Measurements from ENCODE around the gene MDGA2. TPM values are rescaled to one million over a fixed set of nuclear protein-coding genes. Genes with fewer than 3 reads are reported as not detected.
"Not testable (repeated sequence)": the region's sequence is repeated elsewhere in the genome, so short reads cannot be mapped to it uniquely, and the experiment has no call there.

MDGA2 gene
- total and polyA plus RNA-seq, 7 experiments from 2014 or later = not detected

DNA sequence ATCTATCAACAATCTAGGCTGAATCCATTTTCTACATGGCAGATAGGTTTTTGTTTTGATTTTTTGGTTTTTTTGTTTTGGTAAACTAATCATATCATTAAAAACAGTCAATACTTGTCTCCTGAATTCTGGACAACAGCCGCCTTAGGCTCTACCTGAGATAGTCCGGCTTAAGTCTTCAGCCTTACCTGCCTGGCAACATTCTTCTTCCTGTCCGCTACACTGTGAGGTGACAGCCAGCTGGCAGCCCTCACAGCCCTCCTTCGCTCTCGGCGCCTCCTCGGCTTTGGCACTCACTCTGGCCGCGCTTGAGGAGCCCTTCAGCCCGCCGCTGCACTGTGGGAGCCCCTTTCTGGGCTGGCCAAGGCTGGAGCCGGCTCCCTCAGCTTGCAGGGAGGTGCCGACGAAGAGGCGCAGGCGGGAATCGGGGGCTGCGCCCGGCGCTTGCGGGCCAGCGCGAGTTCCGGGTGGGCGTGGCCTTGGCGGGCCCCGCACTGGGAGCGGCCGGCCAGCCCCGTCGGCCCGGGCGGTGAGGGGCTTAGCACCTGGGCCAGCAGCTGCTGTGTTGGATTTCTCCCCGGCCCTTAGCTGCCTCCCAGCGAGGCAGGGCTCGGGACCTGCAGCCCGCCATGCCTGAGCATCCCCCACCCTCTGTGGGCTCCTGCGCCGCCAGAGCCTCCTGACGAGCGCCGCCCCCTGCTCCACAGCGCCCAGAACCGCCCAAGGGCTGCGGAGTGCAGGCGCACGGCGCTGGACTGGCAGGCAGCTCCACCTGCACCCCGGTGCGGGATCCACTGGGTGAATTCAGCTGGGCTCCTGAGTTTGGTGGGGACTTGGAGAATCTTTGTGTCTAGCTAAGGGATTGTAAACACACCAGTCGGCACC lies 49.0 kb downstream of the MDGA2 start:
- no peak overlapping the region for H3K4me3 Mint-ChIP-seq
- intact Hi-C loops (cut with micrococcal nuclease) = no loop called here
- Histone ChIP-seq H3K36me3 (ENCODE audit: control insufficient read depth in 2 of 3, insufficient read depth in 3 of 3, low read length in 3 of 3) (no peaks in the 10 kb centered on the region), H3K4me3 (ENCODE audit: low read length) (no peak overlapping the region), H3K27me3 (ENCODE audit: control insufficient read depth in 2 of 2, insufficient read depth in 2 of 2, low read length in 2 of 2) (no peaks in the 10 kb centered on the region), H3K4me1 (ENCODE audit: control insufficient read depth in 2 of 2, insufficient read depth in 2 of 2, low read length in 2 of 2) (no peaks in the 10 kb centered on the region), H3K9me3 (ENCODE audit: control insufficient read depth in 2 of 3, low read length in 3 of 3) (no peaks in the 10 kb centered on the region), H3K27ac (ENCODE audit: low read depth, low read length) (no peak overlapping the region)
- peaks cover 0 to 27% (median 9%) of the 10 kb centered on the region in 11 donors for H3K9me3 Mint-ChIP-seq
- CTCF ChIA-PET = no interaction called here
- ATAC-seq = no peak
- no peak for DNase-seq
- H3K36me3 Mint-ChIP-seq = peaks cover 0 to 5% (median 0%) of the 10 kb centered on the region in 5 donors
- peaks cover 0 to 2% (median 0%) of the 10 kb centered on the region in 7 donors for H3K4me1 Mint-ChIP-seq
- no peaks in the 10 kb centered on the region for H3K27me3 Mint-ChIP-seq
- H3K27ac Mint-ChIP-seq = no peak overlapping the region
- POLR2A ChIA-PET = no interaction called here

DNA sequence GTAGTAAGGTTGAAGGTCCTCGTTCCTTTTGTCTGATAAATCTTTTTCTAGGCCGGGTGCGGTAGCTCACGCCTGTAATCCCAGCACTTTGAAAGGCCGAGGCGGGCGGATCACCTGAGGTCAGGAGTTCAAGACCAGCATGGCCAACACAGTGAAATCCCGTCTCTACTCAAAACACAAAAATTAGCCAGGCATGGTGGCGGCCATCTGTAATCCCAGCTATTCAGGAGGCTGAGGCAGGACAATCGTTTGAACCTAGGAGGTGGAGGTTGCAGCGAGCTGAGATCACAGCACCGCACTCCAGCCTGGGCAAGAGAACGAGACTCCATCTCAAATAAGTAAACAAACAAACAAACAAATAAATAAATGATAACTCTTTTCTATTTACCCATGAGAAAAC lies 51.3 kb downstream of the MDGA2 start:
- CTCF ChIA-PET; H3K27me3 Mint-ChIP-seq; ATAC-seq; POLR2A ChIA-PET; H3K36me3 ChIP-seq (ENCODE audit: control insufficient read depth in 2 of 3, insufficient read depth in 3 of 3, low read length in 3 of 3); H3K27me3 ChIP-seq (ENCODE audit: control insufficient read depth in 2 of 2, insufficient read depth in 2 of 2, low read length in 2 of 2); H3K9me3 ChIP-seq (ENCODE audit: control insufficient read depth in 2 of 3, low read length in 3 of 3); H3K4me3 Mint-ChIP-seq; H3K27ac ChIP-seq (ENCODE audit: low read depth, low read length); H3K4me3 ChIP-seq (ENCODE audit: low read length); intact Hi-C loops (cut with micrococcal nuclease); H3K4me1 Mint-ChIP-seq; H3K4me1 ChIP-seq (ENCODE audit: control insufficient read depth in 2 of 2, insufficient read depth in 2 of 2, low read length in 2 of 2); H3K27ac Mint-ChIP-seq; H3K36me3 Mint-ChIP-seq; DNase-seq: not testable (repeated sequence)
- peaks cover 0 to 27% (median 9%) of the 10 kb centered on the region in 11 donors for H3K9me3 Mint-ChIP-seq

DNA sequence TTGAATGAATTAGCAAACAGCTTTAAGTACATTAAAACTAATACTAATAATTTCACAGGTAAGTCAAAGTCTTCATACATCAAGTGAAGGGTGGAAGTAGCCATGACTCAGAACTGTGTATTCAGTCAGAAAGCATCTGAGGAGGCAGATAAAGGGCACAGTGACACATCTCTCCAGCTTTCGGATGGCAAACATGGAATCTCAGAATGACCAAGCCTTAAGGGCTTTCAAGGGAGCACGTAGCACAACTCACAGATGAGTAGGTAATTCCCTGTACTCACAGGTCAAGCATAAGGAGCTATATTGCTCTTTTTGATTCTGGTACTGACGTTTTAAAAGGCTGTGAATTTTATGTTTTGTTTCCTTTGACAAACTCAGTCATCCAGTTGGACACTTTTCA lies 56.0 kb downstream of the MDGA2 start:
- H3K36me3 ChIP-seq (ENCODE audit: control insufficient read depth in 2 of 3, insufficient read depth in 3 of 3, low read length in 3 of 3) = no peaks in the 10 kb centered on the region
- H3K9me3 ChIP-seq (ENCODE audit: control insufficient read depth in 2 of 3, low read length in 3 of 3) = no peaks in the 10 kb centered on the region
- H3K4me3 ChIP-seq (ENCODE audit: low read length) = no peak overlapping the region
- intact Hi-C loops (cut with micrococcal nuclease) = no loop called here
- H3K27me3 Mint-ChIP-seq = no peaks in the 10 kb centered on the region
- no peak overlapping the region for H3K4me3 Mint-ChIP-seq
- ChIA-PET POLR2A (interaction anchor here (0.7 kb wide), 1 partner anchor 63 kb away, joined by 4 read pairs; no protein-coding TSS in a partner anchor), CTCF (no interaction called here)
- peaks cover 0 to 18% (median 2%) of the 10 kb centered on the region in 11 donors for H3K9me3 Mint-ChIP-seq
- H3K27ac Mint-ChIP-seq = no peak overlapping the region
- ATAC-seq (no peak), DNase-seq (no peak)
- no peaks in the 10 kb centered on the region for H3K4me1 Mint-ChIP-seq
- H3K36me3 Mint-ChIP-seq = no peaks in the 10 kb centered on the region
- H3K27me3 ChIP-seq (ENCODE audit: control insufficient read depth in 2 of 2, insufficient read depth in 2 of 2, low read length in 2 of 2) = no peaks in the 10 kb centered on the region
- no peaks in the 10 kb centered on the region for H3K4me1 ChIP-seq (ENCODE audit: control insufficient read depth in 2 of 2, insufficient read depth in 2 of 2, low read length in 2 of 2)
- H3K27ac ChIP-seq (ENCODE audit: low read depth, low read length) = no peak overlapping the region

DNA sequence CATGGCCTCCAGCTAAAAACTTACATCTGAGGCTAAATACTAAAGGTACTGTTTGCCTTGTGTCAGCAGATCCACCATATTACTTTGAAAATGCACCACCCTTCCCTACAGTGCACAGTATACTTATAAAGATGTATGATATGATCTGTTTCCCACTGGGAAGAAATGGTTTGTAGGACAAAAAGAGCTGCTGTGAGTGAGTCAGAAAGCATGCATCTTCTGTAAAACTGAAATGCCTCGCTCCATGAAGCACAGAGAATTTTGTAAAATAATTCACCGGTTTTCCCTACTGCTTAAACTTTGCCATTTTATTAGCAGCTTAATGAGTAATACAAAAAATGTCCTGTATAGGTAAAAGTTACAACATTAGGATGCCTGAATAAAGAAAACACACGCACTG lies 68.8 kb downstream of the MDGA2 start:
- Histone ChIP-seq H3K4me1 (ENCODE audit: control insufficient read depth in 2 of 2, insufficient read depth in 2 of 2, low read length in 2 of 2) (no peaks in the 10 kb centered on the region), H3K27ac (ENCODE audit: low read depth, low read length) (no peak overlapping the region), H3K27me3 (ENCODE audit: control insufficient read depth in 2 of 2, insufficient read depth in 2 of 2, low read length in 2 of 2) (no peaks in the 10 kb centered on the region), H3K4me3 (ENCODE audit: low read length) (no peak overlapping the region), H3K36me3 (ENCODE audit: control insufficient read depth in 2 of 3, insufficient read depth in 3 of 3, low read length in 3 of 3) (no peaks in the 10 kb centered on the region), H3K9me3 (ENCODE audit: control insufficient read depth in 2 of 3, low read length in 3 of 3) (no peaks in the 10 kb centered on the region)
- ChIA-PET CTCF (no interaction called here), POLR2A (no interaction called here)
- Mint-ChIP-seq H3K4me3 (no peak overlapping the region), H3K9me3 (peaks cover 0 to 27% (median 4%) of the 10 kb centered on the region in 11 donors), H3K27me3 (no peaks in the 10 kb centered on the region), H3K27ac (no peak overlapping the region), H3K4me1 (peaks cover 0 to 3% (median 0%) of the 10 kb centered on the region in 7 donors), H3K36me3 (peaks cover 0 to 4% (median 0%) of the 10 kb centered on the region in 5 donors)
- DNase-seq = no peak
- no peak for ATAC-seq
- intact Hi-C loops (cut with micrococcal nuclease) = no loop called here

DNA sequence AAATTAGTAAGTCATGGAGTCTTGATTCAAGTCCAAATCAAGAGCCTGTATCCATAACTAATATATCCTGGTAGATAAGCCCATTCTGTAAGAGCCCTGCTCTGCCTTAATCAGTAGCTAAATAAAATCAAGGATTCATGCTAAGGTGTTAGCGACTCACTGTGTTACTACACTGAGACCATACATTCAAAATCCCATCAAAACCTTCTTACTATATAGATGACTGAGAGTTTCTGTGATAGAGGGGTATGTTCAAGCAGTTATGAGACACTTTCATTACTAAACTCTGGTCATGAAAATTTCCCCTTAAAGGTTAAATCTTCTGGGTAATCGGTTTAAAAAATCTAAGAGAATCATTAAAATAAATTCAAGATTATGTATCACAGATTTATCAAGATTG lies 78.5 kb downstream of the MDGA2 start:
- Mint-ChIP-seq H3K4me3 (no peak overlapping the region), H3K36me3 (no peaks in the 10 kb centered on the region)
- CTCF ChIA-PET = no interaction called here

DNA sequence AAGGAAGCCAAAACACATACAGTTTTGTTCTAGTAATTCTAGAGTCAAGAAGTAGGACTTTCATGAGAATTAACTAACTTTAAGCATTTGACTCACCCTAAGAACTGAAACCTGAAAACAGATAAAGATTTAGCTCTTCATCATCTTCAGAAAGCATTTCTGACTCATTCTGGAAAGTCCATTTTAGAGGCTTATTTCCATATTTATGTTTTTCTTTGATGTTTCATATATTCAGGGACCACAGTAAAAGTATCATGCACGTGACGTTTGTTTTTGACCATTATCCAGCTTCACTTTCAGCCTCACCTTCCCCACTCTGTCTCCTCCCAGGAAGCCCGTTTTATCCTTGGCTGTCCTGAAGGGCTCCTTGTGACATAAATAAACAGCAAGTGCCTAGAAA lies 79.2 kb downstream of the MDGA2 start:
- H3K36me3 Mint-ChIP-seq = no peaks in the 10 kb centered on the region
- CTCF ChIA-PET = no interaction called here
- intact Hi-C loops (cut with micrococcal nuclease) = no loop called here
- DNase-seq (no peak), ATAC-seq (no peak)
- no peak overlapping the region for H3K4me3 Mint-ChIP-seq
- POLR2A ChIA-PET = no interaction called here
- no peaks in the 10 kb centered on the region for H3K4me1 ChIP-seq (ENCODE audit: control insufficient read depth in 2 of 2, insufficient read depth in 2 of 2, low read length in 2 of 2)
- H3K27me3 Mint-ChIP-seq = no peaks in the 10 kb centered on the region
- no peak overlapping the region for H3K27ac ChIP-seq (ENCODE audit: low read depth, low read length)
- peaks cover 0 to 14% (median 4%) of the 10 kb centered on the region in 11 donors for H3K9me3 Mint-ChIP-seq
- no peaks in the 10 kb centered on the region for H3K27me3 ChIP-seq (ENCODE audit: control insufficient read depth in 2 of 2, insufficient read depth in 2 of 2, low read length in 2 of 2)
- no peaks in the 10 kb centered on the region for H3K9me3 ChIP-seq (ENCODE audit: control insufficient read depth in 2 of 3, low read length in 3 of 3)
- no peaks in the 10 kb centered on the region for H3K4me1 Mint-ChIP-seq
- H3K36me3 ChIP-seq (ENCODE audit: control insufficient read depth in 2 of 3, insufficient read depth in 3 of 3, low read length in 3 of 3) = no peaks in the 10 kb centered on the region
- no peak overlapping the region for H3K4me3 ChIP-seq (ENCODE audit: low read length)
- no peak overlapping the region for H3K27ac Mint-ChIP-seq

More for the DNA sequence above, 78.5 kb downstream of the MDGA2 start:
- H3K9me3 ChIP-seq (ENCODE audit: control insufficient read depth in 2 of 3, low read length in 3 of 3) = no peaks in the 10 kb centered on the region
- H3K9me3 Mint-ChIP-seq = peaks cover 0 to 11% (median 4%) of the 10 kb centered on the region in 11 donors
- H3K27ac ChIP-seq (ENCODE audit: low read depth, low read length) = no peak overlapping the region
- H3K36me3 ChIP-seq (ENCODE audit: control insufficient read depth in 2 of 3, insufficient read depth in 3 of 3, low read length in 3 of 3) = no peaks in the 10 kb centered on the region
- H3K27me3 Mint-ChIP-seq = no peaks in the 10 kb centered on the region
- no peak overlapping the region for H3K27ac Mint-ChIP-seq
- no peaks in the 10 kb centered on the region for H3K4me1 ChIP-seq (ENCODE audit: control insufficient read depth in 2 of 2, insufficient read depth in 2 of 2, low read length in 2 of 2)
- DNase-seq (no peak), ATAC-seq (no peak)
- no peaks in the 10 kb centered on the region for H3K4me1 Mint-ChIP-seq
- intact Hi-C loops (cut with micrococcal nuclease) = no loop called here
- H3K4me3 ChIP-seq (ENCODE audit: low read length) = no peak overlapping the region
- no peaks in the 10 kb centered on the region for H3K27me3 ChIP-seq (ENCODE audit: control insufficient read depth in 2 of 2, insufficient read depth in 2 of 2, low read length in 2 of 2)
- POLR2A ChIA-PET = no interaction called here

DNA sequence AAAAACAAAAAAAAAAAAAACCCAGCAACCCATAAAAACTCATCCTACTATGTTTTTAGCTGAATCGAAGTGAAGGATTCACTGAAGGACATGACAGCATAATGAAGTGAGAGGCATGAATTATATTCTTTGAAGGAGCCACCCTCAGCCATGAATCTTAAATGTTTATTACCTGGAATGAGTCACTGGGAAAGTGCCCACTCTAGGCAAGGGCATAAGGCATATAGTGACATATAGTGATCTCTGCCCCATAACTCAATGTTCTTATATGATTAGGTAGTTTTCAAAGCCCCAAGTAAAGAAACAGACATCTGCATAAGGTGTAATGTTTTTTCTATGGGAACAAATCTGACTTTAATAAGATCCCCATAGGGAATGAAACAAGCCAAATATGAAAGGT lies 79.9 kb downstream of the MDGA2 start:
- intact Hi-C loops (cut with micrococcal nuclease) = no loop called here
- H3K27ac ChIP-seq (ENCODE audit: low read depth, low read length) = no peak overlapping the region
- Mint-ChIP-seq H3K4me1 (no peaks in the 10 kb centered on the region), H3K36me3 (no peaks in the 10 kb centered on the region), H3K9me3 (peaks cover 0 to 14% (median 4%) of the 10 kb centered on the region in 11 donors), H3K27me3 (no peaks in the 10 kb centered on the region), H3K27ac (no peak overlapping the region), H3K4me3 (no peak overlapping the region)
- no peak overlapping the region for H3K4me3 ChIP-seq (ENCODE audit: low read length)
- no peaks in the 10 kb centered on the region for H3K9me3 ChIP-seq (ENCODE audit: control insufficient read depth in 2 of 3, low read length in 3 of 3)
- H3K4me1 ChIP-seq (ENCODE audit: control insufficient read depth in 2 of 2, insufficient read depth in 2 of 2, low read length in 2 of 2) = no peaks in the 10 kb centered on the region
- H3K27me3 ChIP-seq (ENCODE audit: control insufficient read depth in 2 of 2, insufficient read depth in 2 of 2, low read length in 2 of 2) = no peaks in the 10 kb centered on the region
- ATAC-seq (no peak), DNase-seq (no peak)
- ChIA-PET POLR2A (no interaction called here), CTCF (no interaction called here)
- no peaks in the 10 kb centered on the region for H3K36me3 ChIP-seq (ENCODE audit: control insufficient read depth in 2 of 3, insufficient read depth in 3 of 3, low read length in 3 of 3)
